PC-9 (cell line): ENCODE results near the gene PEX14. TPM values are rescaled to one million over a fixed set of nuclear protein-coding genes. Genes with fewer than 3 reads are reported as not detected.

Source experiments
- BruUV-seq: library from RNA; stranded (reverse); fragments of 400-500 nt; replicated peaks from 2 replicates; lab custom pipeline; 2021; lab: Mats Ljungman, UMichigan
- CTCF ChIA-PET: fragments of 300-600 bp; sonication (Branson Sonifier 250); formaldehyde crosslinking; loops from one replicate; lab custom pipeline; 2022; ENCODE audit warnings: antibody characterized with exemption; lab: Charles Lee
- POLR2A ChIA-PET: fragments of 300-600 bp; sonication (Branson Sonifier 250); formaldehyde crosslinking; loops from one replicate; lab custom pipeline; 2022; ENCODE audit warnings: antibody characterized with exemption; ENCODE audit not compliant: unreplicated experiment; lab: Charles Lee
- DNase-seq, 2 experiments: peaks; one replicate each; pipeline versions ENCODE4 v3.0.0 to v3.0.0-alpha.2; 2015 to 2022; ENCODE audit warnings: mixed read lengths in 1 of 2
- H2AFZ ChIP-seq: fragments of 200-600 bp; sonication (generic); 2 replicates; pipeline ENCODE4 v1.8.1; 2017; ENCODE audit warnings: antibody characterized with exemption
- H3F3A ChIP-seq: fragments of 200-600 bp; sonication (generic); 2 replicates; pipeline ENCODE4 v1.8.1; 2017; ENCODE audit warnings: antibody characterized with exemption, mild to moderate bottlenecking, low read depth; ENCODE audit not compliant: insufficient read depth
- H3K27ac ChIP-seq: fragments of 200-600 bp; sonication (generic); 2 replicates; pipeline ENCODE4 v1.6.1; 2016; ENCODE audit warnings: mixed run types
- H3K27me3 ChIP-seq: fragments of 200-600 bp; sonication (generic); 2 replicates; pipeline ENCODE4 v1.6.1; 2016; ENCODE audit warnings: low read depth, mixed run types; ENCODE audit not compliant: insufficient read depth
- H3K36me3 ChIP-seq: fragments of 200-600 bp; sonication (generic); 2 replicates; pipeline ENCODE4 v1.6.1; 2016; ENCODE audit warnings: low read depth, mixed run types
- H3K4me1 ChIP-seq: fragments of 200-600 bp; sonication (generic); replicated peaks from 2 replicates; pipeline ENCODE4 v1.6.1; 2016; ENCODE audit warnings: mixed run types; ENCODE audit not compliant: insufficient read depth
- H3K4me2 ChIP-seq: fragments of 200-600 bp; sonication (generic); 2 replicates; pipeline ENCODE4 v1.6.1; 2017; ENCODE audit warnings: mixed run types
- H3K4me3 ChIP-seq: fragments of 200-600 bp; sonication (generic); 2 replicates; pipeline ENCODE4 v1.6.1; 2016; ENCODE audit warnings: mixed run types
- H3K79me2 ChIP-seq: fragments of 200-600 bp; sonication (generic); 2 replicates; pipeline ENCODE4 v1.6.1; 2017; ENCODE audit warnings: low read depth, mixed run types
- H3K9me2 ChIP-seq: fragments of 200-600 bp; sonication (generic); 2 replicates; pipeline ENCODE4 v1.8.1; 2017; ENCODE audit warnings: mild to moderate bottlenecking; ENCODE audit not compliant: insufficient read depth
- H3K9me3 ChIP-seq: fragments of 200-600 bp; sonication (generic); 2 replicates; pipeline ENCODE4 v1.8.1; 2016; ENCODE audit warnings: low read depth; ENCODE audit not compliant: insufficient read depth
- H4K20me1 ChIP-seq: fragments of 200-600 bp; sonication (generic); 2 replicates; pipeline ENCODE4 v1.8.1; 2017; ENCODE audit not compliant: insufficient read depth
- CTCF ChIP-seq: fragments of 200-600 bp; sonication (generic); conservative IDR thresholded peaks from 2 replicates; pipeline ENCODE4 v1.6.1; 2017; ENCODE audit warnings: mixed run types, antibody characterized with exemption, mild to moderate bottlenecking, moderate library complexity
- EZH2 ChIP-seq: fragments of 200-600 bp; sonication (generic); IDR thresholded peaks from 2 replicates; pipeline ENCODE4 v1.8.0; 2017; ENCODE audit warnings: antibody characterized with exemption, low read depth
- intact Hi-C: fragments of 100-400 bp; cut with micrococcal nuclease; formaldehyde crosslinking; loops from one replicate; pipeline ENCODE4 v1.10.0; 2022; ENCODE audit not compliant: unreplicated experiment
- total RNA-seq: library from RNA; stranded (reverse); gene quantifications from 2 replicates; pipeline ENCODE4 v1.2.3, GENCODE V29; 2021

Gene PEX14
- total RNA-seq, 1 experiment from 2014 or later = 28.3 TPM

- intact Hi-C loops = no loop called here
- Histone ChIP-seq H3K27me3 (no peaks in the 10 kb centered on the region), H4K20me1 (no peaks in the 10 kb centered on the region), H3K4me3 (no peak overlapping the region), H3K9me3 (no peaks in the 10 kb centered on the region), H3K4me1 (no peaks in the 10 kb centered on the region), H3K36me3 (no peaks in the 10 kb centered on the region), H3K79me2 (no peaks in the 10 kb centered on the region), H3F3A (no peaks in the 10 kb centered on the region), H2AFZ (no peak overlapping the region), H3K9me2 (no peaks in the 10 kb centered on the region), H3K27ac (no peak overlapping the region), H3K4me2 (no peak overlapping the region)
- no TSS peak for BruUV-seq
- CTCF ChIA-PET = no interaction called here
- POLR2A ChIA-PET = no interaction called here
- no peak for DNase-seq
- no peak for TF ChIP-seq CTCF
- TF ChIP-seq EZH2 = no peak
Observed at GRCh38 chr1:10631121-10631810, 156.5 kb downstream of the PEX14 start.

GRCh38 chr1:10631811-10632593 lies 157.3 kb downstream of the PEX14 start:
- H3K9me3 ChIP-seq = no peaks in the 10 kb centered on the region
- intact Hi-C loops = no loop called here
- ChIA-PET POLR2A (no interaction called here), CTCF (no interaction called here)
- no peaks in the 10 kb centered on the region for H3K79me2 ChIP-seq
- H3K9me2 ChIP-seq = no peaks in the 10 kb centered on the region
- no peaks in the 10 kb centered on the region for H3F3A ChIP-seq
- no peaks in the 10 kb centered on the region for H4K20me1 ChIP-seq
- H3K4me3 ChIP-seq = no peak overlapping the region
- no peak overlapping the region for H3K4me2 ChIP-seq
- no peaks in the 10 kb centered on the region for H3K27me3 ChIP-seq
- no peak overlapping the region for H2AFZ ChIP-seq
- H3K27ac ChIP-seq = no peak overlapping the region
- BruUV-seq = no TSS peak
- TF ChIP-seq CTCF (no peak), EZH2 (no peak)
- no peaks in the 10 kb centered on the region for H3K36me3 ChIP-seq
- DNase-seq = no peak
- H3K4me1 ChIP-seq = no peaks in the 10 kb centered on the region

GRCh38 chr1:10632691-10633090 lies 157.9 kb downstream of the PEX14 start:
- Histone ChIP-seq H2AFZ (no peak overlapping the region), H4K20me1 (no peaks in the 10 kb centered on the region), H3K4me2 (no peak overlapping the region), H3K9me3 (no peaks in the 10 kb centered on the region), H3K27me3 (no peaks in the 10 kb centered on the region), H3K4me3 (no peak overlapping the region), H3K36me3 (no peaks in the 10 kb centered on the region), H3K79me2 (no peaks in the 10 kb centered on the region), H3K4me1 (no peaks in the 10 kb centered on the region), H3K27ac (no peak overlapping the region), H3K9me2 (no peaks in the 10 kb centered on the region), H3F3A (no peaks in the 10 kb centered on the region)
- TF ChIP-seq EZH2 = no peak
- TF ChIP-seq CTCF = no peak
- ChIA-PET CTCF (no interaction called here), POLR2A (no interaction called here)
- DNase-seq = no peak
- intact Hi-C loops = no loop called here
- no TSS peak for BruUV-seq
